MM.1S (cell line): ENCODE results near the gene SNX9.

Experiments used
- DNase-seq: peaks from one replicate; pipeline ENCODE4 v3.0.0-alpha.2; 2015
- H2AFZ ChIP-seq: fragments of 300-600 bp; sonication (generic); 2 replicates; pipeline ENCODE4 v1.6.0; 2016; ENCODE audit warnings: antibody characterized with exemption, low read length
- H3F3A ChIP-seq: fragments of 300-600 bp; sonication (generic); 2 replicates; pipeline ENCODE4 v1.6.1; 2016; ENCODE audit warnings: mild to moderate bottlenecking, antibody characterized with exemption, low read length, moderate library complexity, mixed read lengths; ENCODE audit not compliant: insufficient read depth
- H3K27ac ChIP-seq: fragments of 300-600 bp; sonication (generic); 2 replicates; pipeline ENCODE4 v1.5.1; 2016; ENCODE audit warnings: mild to moderate bottlenecking, low read length
- H3K27me3 ChIP-seq: fragments of 300-600 bp; sonication (generic); replicated peaks from 2 replicates; pipeline ENCODE4 v1.6.0; 2016; ENCODE audit warnings: low read length; ENCODE audit not compliant: insufficient read depth
- H3K36me3 ChIP-seq: fragments of 300-600 bp; sonication (generic); replicated peaks from 2 replicates; pipeline ENCODE4 v1.6.1; 2016; ENCODE audit warnings: mild to moderate bottlenecking, low read length, mixed read lengths; ENCODE audit not compliant: insufficient read depth
- H3K4me1 ChIP-seq: fragments of 300-600 bp; sonication (generic); 2 replicates; pipeline ENCODE4 v1.6.1; 2016; ENCODE audit warnings: low read length, mixed read lengths
- H3K4me2 ChIP-seq: fragments of 300-600 bp; sonication (generic); 2 replicates; pipeline ENCODE4 v1.6.0; 2016; ENCODE audit warnings: low read depth, low read length
- H3K4me3 ChIP-seq: fragments of 300-600 bp; sonication (generic); 2 replicates; pipeline ENCODE4 v1.5.1; 2016; ENCODE audit warnings: low read length, mixed read lengths
- H3K79me2 ChIP-seq: fragments of 300-600 bp; sonication (generic); 2 replicates; pipeline ENCODE4 v1.6.1; 2016; ENCODE audit warnings: mixed run types, low read length, mixed read lengths
- H3K9ac ChIP-seq: fragments of 300-600 bp; sonication (generic); 2 replicates; pipeline ENCODE4 v1.6.1; 2016; ENCODE audit warnings: low read length, mixed read lengths
- H3K9me2 ChIP-seq: fragments of 300-600 bp; sonication (generic); replicated peaks from 2 replicates; pipeline ENCODE4 v1.6.1; 2016; ENCODE audit warnings: mild to moderate bottlenecking, low read length, mixed read lengths; ENCODE audit not compliant: insufficient read depth
- H3K9me3 ChIP-seq: fragments of 300-600 bp; sonication (generic); replicated peaks from 2 replicates; pipeline ENCODE4 v1.6.1; 2016; ENCODE audit warnings: mild to moderate bottlenecking, low read length, mixed read lengths; ENCODE audit not compliant: insufficient read depth
- H4K20me1 ChIP-seq: fragments of 300-600 bp; sonication (generic); 2 replicates; pipeline ENCODE4 v1.6.1; 2016; ENCODE audit warnings: mild to moderate bottlenecking, low read length, moderate library complexity, mixed read lengths; ENCODE audit not compliant: insufficient read depth
- EZH2 ChIP-seq: fragments of 300-600 bp; sonication (generic); optimal IDR thresholded peaks from 2 replicates; pipeline ENCODE3; 2017; ENCODE audit warnings: low read depth, mild to moderate bottlenecking, antibody characterized with exemption, low read length, mixed read lengths
- EZH2phosphoT487 ChIP-seq: fragments of 300-600 bp; sonication (generic); IDR thresholded peaks from 2 replicates; pipeline ENCODE4 v1.6.1; 2018; ENCODE audit warnings: antibody characterized with exemption, low read length
- TF ChIP-seq, protein P1 (sequence below): fragments of 300-600 bp; sonication (generic); IDR thresholded peaks from 2 replicates; pipeline ENCODE4 v1.5.1; 2016; ENCODE audit warnings: antibody characterized with exemption, low read length, mixed read lengths

Gene SNX9

DNA sequence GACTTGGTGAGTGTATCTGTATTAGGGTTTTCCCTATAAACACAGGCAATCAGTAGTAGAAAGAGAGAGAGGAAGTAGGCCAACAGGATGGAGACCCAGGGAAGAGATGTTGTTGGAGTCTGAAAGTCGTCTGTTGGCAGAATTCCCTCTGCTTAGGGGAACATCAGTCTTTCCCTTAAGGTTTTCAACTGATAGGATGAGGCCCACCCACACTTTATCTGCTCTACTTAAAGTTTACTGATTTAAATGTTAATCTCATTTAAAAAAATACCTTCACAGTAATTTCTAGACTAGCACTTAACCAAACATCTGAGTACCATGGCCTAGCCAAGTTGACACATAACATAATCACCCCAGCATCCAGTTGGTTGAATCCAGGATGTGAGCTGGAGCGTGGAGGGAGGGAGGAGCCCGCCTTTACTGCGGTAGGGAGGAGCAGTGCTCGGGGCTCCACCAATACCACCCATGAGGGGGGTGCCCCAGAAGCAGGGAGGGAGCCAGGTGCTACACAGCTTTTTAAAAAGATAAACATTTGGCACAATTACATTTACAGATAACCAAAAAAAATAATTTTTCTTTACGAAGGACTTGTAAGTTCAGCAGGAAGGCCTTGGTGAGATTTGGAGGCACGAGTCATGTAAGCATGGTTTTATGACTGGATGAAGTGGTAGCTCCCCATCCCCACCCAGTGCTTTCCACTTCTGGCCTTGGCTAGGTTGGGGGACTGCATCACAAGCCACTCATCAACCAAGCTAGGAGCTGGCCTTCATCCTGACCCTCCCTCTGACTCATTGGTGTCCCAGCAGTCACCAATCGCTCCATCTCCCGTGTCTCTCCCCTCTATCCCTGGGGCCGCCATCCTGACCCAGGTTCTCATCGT, 18.4 kb upstream of the SNX9 start:
- H3K36me3 ChIP-seq: no peaks in the 10 kb centered on the region
- H3K4me3 ChIP-seq: no peak overlapping the region
- no peaks in the 10 kb centered on the region for H3K9me3 ChIP-seq
- peaks cover 4% of the 10 kb centered on the region for H3K4me1 ChIP-seq
- peaks cover 17% of the 10 kb centered on the region for H3K27me3 ChIP-seq
- H3K27ac ChIP-seq: no peak overlapping the region
- H3K9ac ChIP-seq: no peak overlapping the region
- no peak overlapping the region for H3K4me2 ChIP-seq
- no peaks in the 10 kb centered on the region for H3F3A ChIP-seq
- DNase-seq: no peak
- no peak overlapping the region for H2AFZ ChIP-seq
- TF ChIP-seq, protein P1, sequence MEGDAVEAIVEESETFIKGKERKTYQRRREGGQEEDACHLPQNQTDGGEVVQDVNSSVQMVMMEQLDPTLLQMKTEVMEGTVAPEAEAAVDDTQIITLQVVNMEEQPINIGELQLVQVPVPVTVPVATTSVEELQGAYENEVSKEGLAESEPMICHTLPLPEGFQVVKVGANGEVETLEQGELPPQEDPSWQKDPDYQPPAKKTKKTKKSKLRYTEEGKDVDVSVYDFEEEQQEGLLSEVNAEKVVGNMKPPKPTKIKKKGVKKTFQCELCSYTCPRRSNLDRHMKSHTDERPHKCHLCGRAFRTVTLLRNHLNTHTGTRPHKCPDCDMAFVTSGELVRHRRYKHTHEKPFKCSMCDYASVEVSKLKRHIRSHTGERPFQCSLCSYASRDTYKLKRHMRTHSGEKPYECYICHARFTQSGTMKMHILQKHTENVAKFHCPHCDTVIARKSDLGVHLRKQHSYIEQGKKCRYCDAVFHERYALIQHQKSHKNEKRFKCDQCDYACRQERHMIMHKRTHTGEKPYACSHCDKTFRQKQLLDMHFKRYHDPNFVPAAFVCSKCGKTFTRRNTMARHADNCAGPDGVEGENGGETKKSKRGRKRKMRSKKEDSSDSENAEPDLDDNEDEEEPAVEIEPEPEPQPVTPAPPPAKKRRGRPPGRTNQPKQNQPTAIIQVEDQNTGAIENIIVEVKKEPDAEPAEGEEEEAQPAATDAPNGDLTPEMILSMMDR: no peak
- no peak for TF ChIP-seq EZH2phosphoT487
- no peak for TF ChIP-seq EZH2
- no peaks in the 10 kb centered on the region for H3K79me2 ChIP-seq
- no peaks in the 10 kb centered on the region for H3K9me2 ChIP-seq
- no peaks in the 10 kb centered on the region for H4K20me1 ChIP-seq

DNA sequence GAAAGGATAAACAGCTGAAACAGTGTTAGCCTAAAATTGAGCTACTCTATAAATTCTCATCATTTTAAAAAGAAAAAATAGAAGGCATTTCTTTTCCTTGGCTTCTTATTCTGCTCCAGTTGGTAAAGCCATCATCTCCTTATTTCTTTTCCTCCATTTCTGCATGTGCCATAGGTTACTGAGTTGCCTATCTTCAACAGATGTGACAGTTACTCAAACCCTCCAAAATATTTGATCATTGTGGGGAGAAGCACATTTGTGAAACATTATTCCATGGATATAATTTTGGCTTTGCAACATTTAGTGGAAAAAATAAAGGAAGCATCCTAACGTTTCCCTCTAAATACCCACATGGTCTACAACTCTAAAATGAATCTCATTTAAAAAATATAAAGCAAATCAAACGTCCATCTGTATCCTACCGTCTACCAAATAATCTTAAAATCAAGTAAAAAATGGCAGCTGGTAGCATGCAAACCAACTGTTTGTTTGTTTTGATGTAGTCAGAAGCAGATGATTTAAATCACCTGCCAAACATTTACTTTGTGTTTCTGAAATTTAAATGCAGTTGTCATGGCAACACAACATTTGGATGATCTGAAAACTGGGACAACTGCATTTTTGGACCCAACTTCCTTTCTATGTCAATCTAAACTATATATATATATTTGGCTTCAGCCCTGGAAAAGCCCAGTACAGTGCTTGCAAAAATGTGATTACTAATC, 16.8 kb upstream of the SNX9 start:
- no peaks in the 10 kb centered on the region for H3K79me2 ChIP-seq
- no peak overlapping the region for H3K27ac ChIP-seq

DNA sequence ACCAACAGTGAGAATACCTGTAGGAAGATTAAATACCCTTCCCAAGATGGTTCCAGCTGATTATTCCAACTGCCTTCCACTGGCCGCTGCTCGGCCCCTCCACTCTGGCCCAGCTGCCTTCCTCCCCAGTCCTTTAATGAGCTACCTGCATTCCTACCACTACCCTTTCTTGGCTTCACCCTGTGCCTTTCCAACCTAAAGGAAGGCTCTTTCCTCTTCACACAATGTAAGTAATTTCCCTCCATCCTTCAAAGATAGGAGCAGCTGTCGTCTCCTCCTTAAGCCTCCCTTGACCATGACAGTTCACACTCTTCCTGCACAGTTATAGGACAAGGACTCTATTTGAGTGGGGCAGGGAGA, 16.2 kb upstream of the SNX9 start:
- Histone ChIP-seq H3F3A (no peaks in the 10 kb centered on the region), H4K20me1 (no peaks in the 10 kb centered on the region), H3K9me3 (no peaks in the 10 kb centered on the region), H3K9me2 (no peaks in the 10 kb centered on the region), H3K4me3 (no peak overlapping the region), H3K9ac (no peak overlapping the region), H3K36me3 (no peaks in the 10 kb centered on the region), H2AFZ (no peak overlapping the region), H3K4me1 (no peaks in the 10 kb centered on the region), H3K4me2 (no peak overlapping the region), H3K27ac (no peak overlapping the region), H3K79me2 (no peaks in the 10 kb centered on the region), H3K27me3 (peaks cover 38% of the 10 kb centered on the region)
- DNase-seq: no peak
- TF ChIP-seq EZH2: no peak

More for the DNA sequence above, 16.8 kb upstream of the SNX9 start:
- TF ChIP-seq, protein P1: no peak
- no peak for TF ChIP-seq EZH2phosphoT487
- no peak overlapping the region for H2AFZ ChIP-seq
- H4K20me1 ChIP-seq: no peaks in the 10 kb centered on the region
- H3K9me2 ChIP-seq: no peaks in the 10 kb centered on the region
- H3K4me3 ChIP-seq: no peak overlapping the region
- H3K4me2 ChIP-seq: no peak overlapping the region
- no peaks in the 10 kb centered on the region for H3K36me3 ChIP-seq
- H3K9me3 ChIP-seq: no peaks in the 10 kb centered on the region
- H3K4me1 ChIP-seq: no peaks in the 10 kb centered on the region
- H3F3A ChIP-seq: no peaks in the 10 kb centered on the region
- peaks cover 33% of the 10 kb centered on the region for H3K27me3 ChIP-seq
- no peak for DNase-seq
- H3K9ac ChIP-seq: no peak overlapping the region
